ENCODE data around the gene TK2. TPM values are rescaled to one million over a fixed set of nuclear protein-coding genes. Genes with fewer than 3 reads are reported as not detected.

Gene TK2
- total RNA-seq = 10 to 100 TPM in 1 of 2 donors, 1 to 10 TPM in 1; 7.9 to 11.5 TPM
- polyA plus RNA-seq (2013, experiment 1 of 2) = 11.3 TPM
- 10.2 TPM for polyA plus RNA-seq (2013, experiment 2 of 2)
- long read RNA-seq, experiment 1, partial matches to known transcripts = 1 of 4 reads
- long read RNA-seq, experiment 1, other reads (novel, unspliced or antisense) = 3 of 4 reads
- long read RNA-seq, experiment 2, full-length matches to known transcripts = 9 of 12 reads
- long read RNA-seq, experiment 2, partial matches to known transcripts = 2 of 12 reads
- long read RNA-seq, experiment 2, other reads (novel, unspliced or antisense) = 1 of 12 reads
- long read RNA-seq, experiment 3, full-length matches to known transcripts = 25 of 28 reads
- long read RNA-seq, experiment 3, partial matches to known transcripts = 1 of 28 reads
- long read RNA-seq, experiment 3, other reads (novel, unspliced or antisense) = 2 of 28 reads
- long read RNA-seq, experiment 4, partial matches to known transcripts = 0 of 2 reads
- long read RNA-seq, experiment 4, other reads (novel, unspliced or antisense) = 1 of 2 reads

GRCh38 chr16:66549284-66550131, at the start of gene TK2:
Gene TK2, minus strand, starts transcription at chr16:66550122. Its CDS starts 61 bp downstream, at chr16:66550061.
- TF ChIP-seq CTCF (conservative IDR thresholded peaks at IDR 0.05) = peak; percentile 39
- peaks cover 12% of the 10 kb centered on the region for H3K27me3 Mint-ChIP-seq (ENCODE audit: insufficient read depth)
- peaks cover 4% of the 10 kb centered on the region for H3K9me3 Mint-ChIP-seq
- peak within 1 kb of the TSS; percentile 60 for H3K4me3 Mint-ChIP-seq
- Histone ChIP-seq H3K27ac (ENCODE audit: low read depth, low read length) (peak within 1 kb of the TSS; percentile 53), H3K4me1 (ENCODE audit: control insufficient read depth, insufficient read depth, low read length) (peaks cover 4% of the 10 kb centered on the region), H3K4me3 (ENCODE audit: low read length) (peak within 1 kb of the TSS; percentile 73), H3K9ac (ENCODE audit: extremely low read depth, low read length, poor library complexity, severe bottlenecking) (peak within 1 kb of the TSS; percentile 65), H3K9me3 (ENCODE audit: control insufficient read depth, low read length) (no peaks in the 10 kb centered on the region), H3K27me3 (ENCODE audit: control insufficient read depth, insufficient read depth, low read length, poor library complexity, severe bottlenecking) (no peaks in the 10 kb centered on the region), H3K36me3 (ENCODE audit: control insufficient read depth, insufficient read depth, low read length) (no peaks in the 10 kb centered on the region)
- no peaks in the 10 kb centered on the region for H3K36me3 Mint-ChIP-seq (ENCODE audit: low read depth)
- peaks cover 22% of the 10 kb centered on the region for H3K4me1 Mint-ChIP-seq
- peak; percentile 88 for DNase-seq
- 14 to 15% methylated on average over 30 to 80 of the region's 80 CpGs for WGBS, 2 experiments (ENCODE audit: insufficient coverage in 1 of 2, insufficient read length in 1 of 2)
- H3K27ac Mint-ChIP-seq = peak within 1 kb of the TSS; percentile 84

GRCh38 chr16:66598111-66598510, 48.2 kb upstream of the TK2 start:
- H3K36me3 ChIP-seq (ENCODE audit: control insufficient read depth, insufficient read depth, low read length) = no peaks in the 10 kb centered on the region

More at GRCh38 chr16:66598111-66598510, 48.2 kb upstream of the TK2 start:
- no peak for TF ChIP-seq CTCF (conservative IDR thresholded peaks at IDR 0.05)
- Histone ChIP-seq H3K4me3 (ENCODE audit: low read length) (no peak overlapping the region), H3K27me3 (ENCODE audit: control insufficient read depth, insufficient read depth, low read length, poor library complexity, severe bottlenecking) (no peaks in the 10 kb centered on the region), H3K9ac (ENCODE audit: extremely low read depth, low read length, poor library complexity, severe bottlenecking) (no peak overlapping the region), H3K27ac (ENCODE audit: low read depth, low read length) (no peak overlapping the region), H3K9me3 (ENCODE audit: control insufficient read depth, low read length) (no peaks in the 10 kb centered on the region), H3K4me1 (ENCODE audit: control insufficient read depth, insufficient read depth, low read length) (no peaks in the 10 kb centered on the region)
- Mint-ChIP-seq H3K9me3 (no peaks in the 10 kb centered on the region), H3K36me3 (ENCODE audit: low read depth) (no peaks in the 10 kb centered on the region), H3K4me1 (no peaks in the 10 kb centered on the region), H3K27ac (no peak overlapping the region), H3K27me3 (ENCODE audit: insufficient read depth) (peaks cover 8% of the 10 kb centered on the region), H3K4me3 (no peak overlapping the region)
- 92 to 100% methylated on average over 1 to 2 of the region's 3 CpGs for WGBS, 2 experiments (ENCODE audit: insufficient coverage in 1 of 2, insufficient read length in 1 of 2)
- DNase-seq = no peak
